ENCODE results near the gene COL23A1. TPM values are rescaled to one million over a fixed set of nuclear protein-coding genes. Genes with fewer than 3 reads are reported as not detected.
A peak's percentile ranks its signal among the peaks of the same experiment; 100 is the strongest.

The COL23A1 gene
- total RNA-seq, 1 donor from 2014 or later, result 0.40 TPM

- DNase-seq (ENCODE audit: low read depth in 2 of 2), result no peak
Observed at GRCh38 chr5:178247481-178248456, 342.4 kb downstream of the COL23A1 start.

- DNase-seq (ENCODE audit: low read depth in 2 of 2), result no peak
Observed at GRCh38 chr5:178246624-178247279, 343.4 kb downstream of the COL23A1 start.

- no peak for DNase-seq (ENCODE audit: low read depth in 2 of 2)
Observed at GRCh38 chr5:178245389-178245788, 344.8 kb downstream of the COL23A1 start.

GRCh38 chr5:178244576-178244975 lies 345.6 kb downstream of the COL23A1 start:
- DNase-seq (ENCODE audit: low read depth in 2 of 2), result no peak

GRCh38 chr5:178242416-178242815 lies 347.8 kb downstream of the COL23A1 start:
- no peak for DNase-seq (ENCODE audit: low read depth in 2 of 2)

GRCh38 chr5:178241688-178242231 lies 348.4 kb downstream of the COL23A1 start:
- peak in 1 of 2 donors; percentile 19 for DNase-seq (ENCODE audit: low read depth in 2 of 2)

- peak in 1 of 2 donors; percentile 70 for DNase-seq (ENCODE audit: low read depth in 2 of 2)
Observed at GRCh38 chr5:178241231-178241663, 348.9 kb downstream of the COL23A1 start.

GRCh38 chr5:178240766-178241165 lies 349.4 kb downstream of the COL23A1 start:
- peak in 1 of 2 donors; percentile 26 for DNase-seq (ENCODE audit: low read depth in 2 of 2)

- no peak for DNase-seq (ENCODE audit: low read depth in 2 of 2)
Observed at GRCh38 chr5:178240341-178240741, 349.9 kb downstream of the COL23A1 start.

GRCh38 chr5:178239626-178240301 lies 350.4 kb downstream of the COL23A1 start:
- DNase-seq (ENCODE audit: low read depth in 2 of 2), result peak in 1 of 2 donors; percentile 56

GRCh38 chr5:178238711-178239592 lies 351.2 kb downstream of the COL23A1 start:
- peak in 1 of 2 donors; percentile 42 for DNase-seq (ENCODE audit: low read depth in 2 of 2)

GRCh38 chr5:178238313-178238635 lies 351.9 kb downstream of the COL23A1 start:
- DNase-seq (ENCODE audit: low read depth in 2 of 2), result no peak

GRCh38 chr5:178237431-178238312 lies 352.5 kb downstream of the COL23A1 start:
- DNase-seq (ENCODE audit: low read depth in 2 of 2), result no peak

- peak in 1 of 2 donors; percentile 39 for DNase-seq (ENCODE audit: low read depth in 2 of 2)
Observed at GRCh38 chr5:178236679-178237078, 353.5 kb downstream of the COL23A1 start.

GRCh38 chr5:178236126-178236525 lies 354.1 kb downstream of the COL23A1 start:
- DNase-seq (ENCODE audit: low read depth in 2 of 2), result no peak

- no peak for DNase-seq (ENCODE audit: low read depth in 2 of 2)
Observed at GRCh38 chr5:178235588-178235974, 354.6 kb downstream of the COL23A1 start.

GRCh38 chr5:178234750-178235587 lies 355.2 kb downstream of the COL23A1 start:
- DNase-seq (ENCODE audit: low read depth in 2 of 2), result peak; percentile 65 to 77

- no peak for DNase-seq (ENCODE audit: low read depth in 2 of 2)
Observed at GRCh38 chr5:178234121-178234749, 356.0 kb downstream of the COL23A1 start.

All from lung microvascular endothelial cell (primary cell).